ENCODE results near the gene YBX1. TPM values are rescaled to one million over a fixed set of nuclear protein-coding genes. Genes with fewer than 3 reads are reported as not detected.
"Not testable (repeated sequence)": the region's sequence is repeated elsewhere in the genome, so short reads cannot be mapped to it uniquely, and the experiment has no call there.

The YBX1 gene
- total RNA-seq, 2 donors from 2014 or later = 340 to 372 TPM

DNA sequence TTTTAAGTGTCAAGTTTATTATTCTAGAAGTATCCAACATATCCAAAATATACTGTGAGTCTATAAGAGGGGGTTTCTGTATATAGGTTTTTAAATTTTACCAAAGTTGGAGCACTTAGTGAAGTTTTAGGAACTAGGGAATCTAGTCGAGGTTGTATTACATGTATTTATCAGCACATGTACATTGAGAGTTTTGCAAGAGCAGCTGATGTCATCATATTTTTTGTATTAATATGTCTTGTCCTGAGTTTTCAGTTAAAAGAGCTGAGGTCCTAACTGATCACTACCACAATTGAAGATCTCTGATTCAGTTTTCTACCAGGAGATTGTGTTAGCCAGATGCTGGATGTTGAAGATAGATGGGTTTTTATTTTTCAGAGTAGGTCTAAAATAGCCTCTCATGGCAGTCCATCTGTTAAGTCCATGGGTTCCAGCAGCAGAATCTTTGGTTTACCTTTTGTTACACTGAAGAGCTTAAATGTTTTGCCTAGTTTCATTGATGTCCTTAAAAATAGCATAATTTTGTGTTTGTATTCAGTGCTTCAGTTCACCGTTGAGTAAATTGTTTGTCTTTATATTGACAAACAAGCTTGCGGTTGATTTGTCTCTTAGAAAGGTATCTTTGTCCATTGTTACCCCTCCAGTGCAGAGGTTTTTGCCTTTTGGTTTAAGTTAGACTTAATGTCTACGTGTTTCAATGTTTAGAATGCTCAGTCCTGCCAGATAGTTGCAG, 16.0 kb downstream of the YBX1 start:
- Mint-ChIP-seq H3K4me3 (no peak overlapping the region), H3K27me3 (no peaks in the 10 kb centered on the region), H3K4me1 (peaks cover 24% of the 10 kb centered on the region), H3K27ac (peak overlapping the region; percentile 91), H3K36me3 (ENCODE audit: low read depth) (peaks cover 13% of the 10 kb centered on the region)
- no peaks in the 10 kb centered on the region for H3K9me3 ChIP-seq (ENCODE audit: control insufficient read depth, low read length, poor library complexity, severe bottlenecking)
- ATAC-seq = no peak
- DNase-seq = no peak

DNA sequence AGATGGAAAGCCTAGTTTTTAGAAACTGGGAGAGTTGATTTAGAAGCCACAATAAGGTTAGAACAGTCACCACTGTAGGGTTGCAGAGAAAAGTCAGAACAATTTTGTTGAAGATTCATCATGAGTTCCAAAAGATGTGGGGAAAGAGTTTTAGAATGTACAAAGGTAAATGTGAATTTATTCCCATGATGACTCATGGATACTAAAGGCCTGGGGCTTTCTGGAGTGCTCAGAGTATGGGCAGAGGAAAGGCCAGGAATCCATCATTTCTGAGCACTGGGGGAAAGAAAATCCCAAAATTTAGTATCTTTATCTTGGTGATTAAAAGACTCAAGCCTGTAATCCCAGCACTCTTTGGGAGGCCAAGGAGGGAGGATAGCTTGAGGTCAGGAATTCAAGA, 17.8 kb downstream of the YBX1 start:
- peak overlapping the region; percentile 37 for H3K4me3 Mint-ChIP-seq
- peak overlapping the region; percentile 91 for H3K27ac Mint-ChIP-seq
- peaks cover 22% of the 10 kb centered on the region for H3K4me1 Mint-ChIP-seq
- ATAC-seq (no peak), DNase-seq (no peak)
- no peaks in the 10 kb centered on the region for H3K9me3 ChIP-seq (ENCODE audit: control insufficient read depth, low read length, poor library complexity, severe bottlenecking)
- peaks cover 19% of the 10 kb centered on the region for H3K36me3 Mint-ChIP-seq (ENCODE audit: low read depth)
- H3K27me3 Mint-ChIP-seq = no peaks in the 10 kb centered on the region

DNA sequence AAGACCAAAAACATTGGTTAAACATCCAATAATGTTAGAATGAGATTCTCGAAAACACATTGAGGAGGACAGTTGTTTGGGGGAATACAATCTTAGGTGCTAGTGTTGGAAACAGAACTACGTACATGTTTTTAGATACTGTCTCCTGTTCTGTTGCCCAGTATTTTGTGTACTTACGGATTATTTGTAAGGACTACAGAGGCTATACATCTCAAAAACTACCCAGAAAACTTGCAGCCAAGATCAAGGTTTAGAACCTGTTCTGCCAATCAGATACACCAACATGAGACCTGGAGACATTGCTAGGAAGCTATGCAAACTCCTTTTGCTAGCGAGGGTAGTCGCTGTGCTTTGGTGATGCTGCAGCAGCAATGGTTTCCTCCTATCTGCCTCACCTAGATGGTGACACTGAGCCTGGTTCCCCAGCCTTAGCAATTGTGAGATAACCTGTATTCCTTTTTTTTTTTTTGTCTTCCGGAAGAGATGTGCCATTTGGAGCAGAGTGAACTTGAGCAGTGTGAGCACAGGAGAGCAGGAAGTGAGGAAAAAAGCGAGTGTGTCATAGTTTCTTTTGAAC, 21.8 kb downstream of the YBX1 start:
- peaks cover 16% of the 10 kb centered on the region for H3K36me3 Mint-ChIP-seq (ENCODE audit: low read depth)
- H3K4me3 Mint-ChIP-seq = no peak overlapping the region
- ATAC-seq (peak; percentile 8), DNase-seq (no peak)
- peak overlapping the region; percentile 78 for H3K27ac Mint-ChIP-seq
- peaks cover 10% of the 10 kb centered on the region for H3K4me1 Mint-ChIP-seq
- H3K27me3 Mint-ChIP-seq = no peaks in the 10 kb centered on the region
- no peaks in the 10 kb centered on the region for H3K9me3 ChIP-seq (ENCODE audit: control insufficient read depth, low read length, poor library complexity, severe bottlenecking)

DNA sequence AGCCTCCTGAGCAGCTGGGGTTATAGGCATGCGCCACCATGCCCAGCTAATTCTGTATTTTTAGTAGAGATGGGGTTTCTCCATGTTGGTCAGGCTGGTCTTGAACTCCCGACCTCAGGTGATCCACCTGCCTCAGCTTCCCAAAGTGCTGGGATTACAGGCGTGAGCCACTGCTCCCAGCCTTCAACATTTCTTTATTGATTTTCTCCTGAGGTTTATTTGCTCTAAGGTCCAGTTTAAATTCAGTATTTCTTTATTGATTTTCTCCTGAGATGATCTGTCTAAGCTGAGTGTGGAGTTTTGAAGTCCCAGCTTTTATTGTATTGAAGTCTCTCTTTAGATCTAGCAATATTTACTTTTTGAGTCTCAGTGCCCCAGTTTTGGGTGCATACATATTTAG, 30.6 kb downstream of the YBX1 start:
- not testable (repeated sequence) for H3K9me3 ChIP-seq (ENCODE audit: control insufficient read depth, low read length, poor library complexity, severe bottlenecking); H3K4me3 Mint-ChIP-seq; H3K4me1 Mint-ChIP-seq; DNase-seq; H3K27ac Mint-ChIP-seq; ATAC-seq; H3K27me3 Mint-ChIP-seq
- peaks cover 13% of the 10 kb centered on the region for H3K36me3 Mint-ChIP-seq (ENCODE audit: low read depth)

DNA sequence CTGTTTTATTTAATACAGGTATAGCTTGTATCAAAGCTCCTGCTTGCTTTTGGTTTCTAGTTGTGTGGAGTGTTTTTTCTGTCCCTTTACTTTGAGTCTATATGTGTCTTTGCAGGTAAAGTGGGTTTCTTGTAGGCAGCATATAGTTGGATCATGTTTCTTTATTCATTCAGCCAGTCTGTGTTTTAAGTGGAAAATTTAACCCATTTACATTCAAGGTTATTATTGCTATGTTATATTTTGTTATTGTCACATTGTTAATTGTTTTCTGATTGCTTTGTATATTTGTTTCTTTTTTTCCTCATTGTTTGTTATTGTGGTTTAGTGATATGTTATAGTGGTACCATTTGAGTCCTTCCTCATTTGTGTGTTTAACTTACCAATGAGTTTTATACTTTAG, 31.1 kb downstream of the YBX1 start:
- peaks cover 4% of the 10 kb centered on the region for H3K9me3 ChIP-seq (ENCODE audit: control insufficient read depth, low read length, poor library complexity, severe bottlenecking)
- Mint-ChIP-seq H3K4me3 (no peak overlapping the region), H3K4me1 (peaks cover 9% of the 10 kb centered on the region), H3K36me3 (ENCODE audit: low read depth) (peaks cover 13% of the 10 kb centered on the region), H3K27me3 (no peaks in the 10 kb centered on the region), H3K27ac (no peak overlapping the region)
- ATAC-seq (no peak), DNase-seq (no peak)

DNA sequence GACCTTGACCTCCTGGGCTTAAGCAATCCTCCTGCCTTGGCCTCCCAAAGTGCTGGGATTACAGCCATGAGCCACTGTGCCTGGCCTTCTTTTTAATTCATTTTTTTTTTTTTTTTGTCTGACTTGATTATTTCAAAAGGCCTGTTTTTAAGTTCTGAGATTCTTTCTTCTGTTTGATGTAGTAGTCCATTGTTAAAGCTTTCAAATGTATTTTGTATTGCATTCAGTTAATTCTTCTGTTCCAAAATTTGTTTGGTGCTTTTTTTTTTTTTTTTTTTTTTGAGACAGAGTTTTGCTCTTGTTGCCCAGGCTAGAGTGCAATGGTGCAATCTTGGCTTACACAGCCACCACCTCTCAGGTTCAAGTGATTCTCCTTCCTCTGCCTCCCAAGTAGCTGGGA, 32.2 kb downstream of the YBX1 start:
- ATAC-seq; H3K9me3 ChIP-seq (ENCODE audit: control insufficient read depth, low read length, poor library complexity, severe bottlenecking); H3K27me3 Mint-ChIP-seq; H3K4me3 Mint-ChIP-seq; DNase-seq; H3K4me1 Mint-ChIP-seq; H3K27ac Mint-ChIP-seq: not testable (repeated sequence)
- H3K36me3 Mint-ChIP-seq (ENCODE audit: low read depth) = peaks cover 13% of the 10 kb centered on the region

DNA sequence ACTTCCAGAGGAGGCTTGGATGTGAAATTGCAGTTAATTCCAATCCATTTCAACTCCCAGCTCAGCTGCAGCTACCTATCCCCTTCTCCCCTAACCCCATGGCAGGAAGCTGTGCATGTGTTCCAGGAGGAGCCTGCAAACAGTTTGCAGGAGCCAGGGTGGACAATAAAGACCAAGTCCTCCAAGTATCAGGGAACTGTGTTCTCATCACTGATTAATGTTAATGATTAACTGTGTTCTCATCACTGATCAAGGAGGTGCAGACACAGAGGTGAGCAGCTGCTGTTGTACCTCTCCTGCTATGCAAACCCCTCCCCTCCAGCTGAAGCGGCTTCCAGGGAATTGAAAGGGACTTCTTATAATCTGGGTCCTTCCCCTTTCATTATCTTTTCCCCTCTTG, 38.6 kb downstream of the YBX1 start:
- DNase-seq = no peak
- Mint-ChIP-seq H3K27me3 (no peaks in the 10 kb centered on the region), H3K4me3 (no peak overlapping the region), H3K27ac (no peak overlapping the region), H3K4me1 (peaks cover 7% of the 10 kb centered on the region), H3K36me3 (ENCODE audit: low read depth) (peaks cover 7% of the 10 kb centered on the region)
- no peaks in the 10 kb centered on the region for H3K9me3 ChIP-seq (ENCODE audit: control insufficient read depth, low read length, poor library complexity, severe bottlenecking)
- ATAC-seq = no peak

DNA sequence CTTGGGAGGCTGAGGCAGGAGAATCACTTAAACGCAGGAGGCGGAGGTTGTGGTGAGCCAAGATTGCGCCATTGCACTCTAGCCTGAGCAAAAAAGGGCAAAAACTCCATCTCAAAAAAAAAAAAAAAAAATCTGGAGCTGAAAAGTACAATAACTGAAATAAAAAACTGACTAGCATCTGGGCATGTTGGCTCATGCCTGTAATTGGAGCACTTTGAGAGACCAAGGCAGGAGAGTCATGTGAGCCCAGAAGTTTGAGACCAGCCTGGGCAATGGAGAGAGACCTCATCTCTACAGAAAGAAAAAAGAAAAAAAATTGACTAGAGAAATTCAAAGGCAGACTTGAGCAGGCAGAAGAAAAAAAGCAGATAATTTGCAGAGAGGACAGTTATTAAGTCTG, 39.7 kb downstream of the YBX1 start:
- H3K4me3 Mint-ChIP-seq = no peak overlapping the region

DNA sequence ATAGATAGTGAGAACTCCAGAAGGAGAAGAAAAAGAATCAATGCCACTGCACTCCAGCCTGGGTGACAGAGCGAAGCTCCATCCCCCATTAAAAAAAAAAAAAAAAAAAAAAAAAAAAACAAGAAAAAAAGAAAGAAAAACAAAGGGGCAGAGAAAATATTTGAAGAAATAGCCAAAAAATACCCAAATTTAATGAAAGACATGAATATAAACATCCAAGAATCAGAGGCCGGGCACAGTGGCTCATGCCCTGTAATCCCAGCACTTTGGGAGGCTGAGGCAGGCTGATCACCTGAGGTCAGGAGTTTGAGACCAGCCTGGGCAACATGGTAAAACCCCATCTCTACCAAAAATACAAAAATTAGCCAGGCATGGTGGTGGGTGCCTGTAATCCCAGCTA, 40.2 kb downstream of the YBX1 start:
- not testable (repeated sequence) for DNase-seq; H3K4me3 Mint-ChIP-seq; H3K27ac Mint-ChIP-seq; H3K4me1 Mint-ChIP-seq; ATAC-seq; H3K27me3 Mint-ChIP-seq; H3K9me3 ChIP-seq (ENCODE audit: control insufficient read depth, low read length, poor library complexity, severe bottlenecking); H3K36me3 Mint-ChIP-seq (ENCODE audit: low read depth)

More for the DNA sequence above, 39.7 kb downstream of the YBX1 start:
- Mint-ChIP-seq H3K27me3 (no peaks in the 10 kb centered on the region), H3K4me1 (peaks cover 4% of the 10 kb centered on the region), H3K27ac (no peak overlapping the region), H3K36me3 (ENCODE audit: low read depth) (peaks cover 5% of the 10 kb centered on the region)
- H3K9me3 ChIP-seq (ENCODE audit: control insufficient read depth, low read length, poor library complexity, severe bottlenecking) = no peaks in the 10 kb centered on the region
- DNase-seq = no peak
- ATAC-seq = no peak

DNA sequence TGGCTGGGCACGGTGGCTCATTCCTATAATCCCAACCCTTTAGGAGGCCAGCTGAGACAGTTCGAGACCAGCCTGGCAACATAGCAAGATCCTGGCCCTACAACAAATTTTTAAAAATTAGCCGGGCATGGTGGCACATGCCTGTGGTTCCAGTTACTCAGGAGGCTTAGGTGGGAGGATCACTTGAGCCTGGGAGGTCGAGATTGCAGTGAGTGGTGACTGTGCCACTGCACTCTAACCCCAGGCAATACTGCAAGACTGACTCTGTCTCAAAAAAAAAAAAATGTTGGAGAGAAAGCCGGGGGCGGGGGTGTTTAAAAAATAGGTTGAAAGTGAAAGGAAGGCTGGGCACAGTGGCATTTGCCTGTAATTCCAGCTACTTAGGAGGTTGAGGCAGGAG, 41.3 kb downstream of the YBX1 start:
- H3K9me3 ChIP-seq (ENCODE audit: control insufficient read depth, low read length, poor library complexity, severe bottlenecking) = no peaks in the 10 kb centered on the region
- Mint-ChIP-seq H3K36me3 (ENCODE audit: low read depth) (peaks cover 2% of the 10 kb centered on the region), H3K4me3 (no peak overlapping the region), H3K4me1 (no peaks in the 10 kb centered on the region), H3K27me3 (no peaks in the 10 kb centered on the region), H3K27ac (no peak overlapping the region)
- DNase-seq (no peak), ATAC-seq (no peak)

DNA sequence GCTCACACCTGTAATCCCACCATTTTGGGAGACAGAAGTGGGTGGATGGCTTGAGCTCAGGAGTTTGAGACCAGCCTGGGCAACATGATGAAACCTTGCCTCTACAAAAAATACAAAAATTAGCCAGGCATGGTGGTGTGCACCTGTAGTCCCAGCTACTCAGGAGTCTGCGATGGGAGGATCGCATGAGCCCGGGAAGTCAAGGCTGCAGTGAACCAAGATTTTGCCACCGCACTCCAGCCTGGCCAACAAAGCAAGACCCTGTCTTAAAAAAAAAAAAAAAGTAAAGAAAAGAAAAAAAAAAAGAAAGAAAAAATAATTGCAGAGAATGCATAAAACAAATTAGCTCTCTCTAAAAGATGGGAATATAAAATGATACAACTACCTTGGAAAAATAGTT, 43.6 kb downstream of the YBX1 start:
- H3K36me3 Mint-ChIP-seq (ENCODE audit: low read depth); H3K27ac Mint-ChIP-seq; DNase-seq; ATAC-seq; H3K4me1 Mint-ChIP-seq; H3K4me3 Mint-ChIP-seq; H3K9me3 ChIP-seq (ENCODE audit: control insufficient read depth, low read length, poor library complexity, severe bottlenecking); H3K27me3 Mint-ChIP-seq: not testable (repeated sequence)

DNA sequence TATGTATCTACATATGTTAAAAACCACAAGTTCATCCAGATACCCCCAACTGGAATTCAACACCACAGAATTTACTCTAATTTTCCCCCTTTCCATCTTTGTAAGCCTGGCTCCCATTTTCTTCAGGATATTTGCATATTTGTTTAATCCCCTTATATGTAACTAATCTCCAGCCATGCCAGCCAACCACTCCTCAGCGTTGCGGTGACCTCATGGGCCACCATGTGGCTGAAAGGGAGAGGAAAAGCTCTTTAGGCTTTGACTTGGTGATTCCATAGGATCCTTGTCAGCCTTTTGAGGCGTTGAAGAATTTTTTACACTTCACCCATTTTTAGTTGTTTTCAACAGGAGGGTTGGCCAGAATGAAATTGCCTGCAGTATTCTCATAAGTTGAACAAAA, 47.8 kb downstream of the YBX1 start:
- ATAC-seq (no peak), DNase-seq (no peak)
- Mint-ChIP-seq H3K27me3 (no peaks in the 10 kb centered on the region), H3K27ac (no peak overlapping the region), H3K36me3 (ENCODE audit: low read depth) (no peaks in the 10 kb centered on the region), H3K4me3 (no peak overlapping the region), H3K4me1 (no peaks in the 10 kb centered on the region)
- no peaks in the 10 kb centered on the region for H3K9me3 ChIP-seq (ENCODE audit: control insufficient read depth, low read length, poor library complexity, severe bottlenecking)

DNA sequence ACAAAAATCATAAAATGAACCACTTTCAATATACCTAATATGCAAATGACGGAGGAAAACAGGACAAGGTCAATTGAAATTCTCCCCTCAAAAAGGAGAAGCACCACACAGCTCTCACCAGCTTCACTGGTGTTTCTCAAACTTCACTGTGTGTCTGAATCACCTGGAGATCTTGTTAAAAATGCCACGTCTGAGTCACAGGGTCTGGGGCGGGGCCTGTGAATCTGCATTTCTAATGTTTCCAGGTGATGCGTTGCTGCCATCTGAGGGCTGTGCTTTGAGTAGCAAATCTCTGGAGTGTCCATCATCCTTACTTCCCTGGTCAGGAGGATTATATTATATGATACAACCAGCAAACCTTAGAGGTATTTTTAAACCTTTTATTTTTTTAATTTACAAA, 48.8 kb downstream of the YBX1 start:
- ATAC-seq (no peak), DNase-seq (no peak)
- Mint-ChIP-seq H3K27ac (no peak overlapping the region), H3K36me3 (ENCODE audit: low read depth) (no peaks in the 10 kb centered on the region), H3K4me3 (no peak overlapping the region), H3K4me1 (no peaks in the 10 kb centered on the region), H3K27me3 (no peaks in the 10 kb centered on the region)
- no peaks in the 10 kb centered on the region for H3K9me3 ChIP-seq (ENCODE audit: control insufficient read depth, low read length, poor library complexity, severe bottlenecking)

DNA sequence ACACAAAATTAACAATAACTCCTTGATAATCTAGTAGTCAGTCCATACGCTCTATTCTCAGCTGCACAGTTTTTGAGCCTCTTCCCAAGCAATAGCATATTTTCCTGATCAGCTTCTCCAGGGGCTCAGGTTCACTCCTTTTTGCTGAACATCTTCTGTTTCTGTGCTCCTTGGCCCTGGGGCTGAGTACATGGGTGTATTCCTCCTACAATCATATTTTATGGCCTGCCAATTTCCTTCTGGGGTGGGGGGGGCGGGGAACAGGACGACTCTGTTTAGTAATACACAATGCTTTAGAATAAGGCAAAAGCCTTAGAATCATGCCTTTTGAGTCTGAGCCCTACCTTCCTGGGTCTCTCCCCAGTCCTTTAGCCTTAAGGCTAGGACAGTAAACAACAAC, 49.4 kb downstream of the YBX1 start:
- Mint-ChIP-seq H3K36me3 (ENCODE audit: low read depth) (no peaks in the 10 kb centered on the region), H3K4me1 (peaks cover 3% of the 10 kb centered on the region), H3K27ac (no peak overlapping the region), H3K4me3 (no peak overlapping the region), H3K27me3 (no peaks in the 10 kb centered on the region)
- DNase-seq (no peak), ATAC-seq (no peak)
- no peaks in the 10 kb centered on the region for H3K9me3 ChIP-seq (ENCODE audit: control insufficient read depth, low read length, poor library complexity, severe bottlenecking)
